22Rv1 (cell line): ENCODE data around the gene RTTN.

Source experiments
- H3K27ac ChIP-seq: fragments of 450-650 bp; 2 replicates; pipeline ENCODE4 v1.5.1; 2017
- ZFX ChIP-seq: fragments of 450-650 bp; IDR thresholded peaks from 2 replicates; pipeline ENCODE4 v1.6.1; 2017; ENCODE audit warnings: antibody characterized with exemption, borderline replicate concordance
- TF ChIP-seq, protein P1 (sequence below): fragments of 450-650 bp; IDR thresholded peaks from 2 replicates; pipeline ENCODE4 v1.5.1; 2017; ENCODE audit warnings: mild to moderate bottlenecking

The RTTN gene

DNA sequence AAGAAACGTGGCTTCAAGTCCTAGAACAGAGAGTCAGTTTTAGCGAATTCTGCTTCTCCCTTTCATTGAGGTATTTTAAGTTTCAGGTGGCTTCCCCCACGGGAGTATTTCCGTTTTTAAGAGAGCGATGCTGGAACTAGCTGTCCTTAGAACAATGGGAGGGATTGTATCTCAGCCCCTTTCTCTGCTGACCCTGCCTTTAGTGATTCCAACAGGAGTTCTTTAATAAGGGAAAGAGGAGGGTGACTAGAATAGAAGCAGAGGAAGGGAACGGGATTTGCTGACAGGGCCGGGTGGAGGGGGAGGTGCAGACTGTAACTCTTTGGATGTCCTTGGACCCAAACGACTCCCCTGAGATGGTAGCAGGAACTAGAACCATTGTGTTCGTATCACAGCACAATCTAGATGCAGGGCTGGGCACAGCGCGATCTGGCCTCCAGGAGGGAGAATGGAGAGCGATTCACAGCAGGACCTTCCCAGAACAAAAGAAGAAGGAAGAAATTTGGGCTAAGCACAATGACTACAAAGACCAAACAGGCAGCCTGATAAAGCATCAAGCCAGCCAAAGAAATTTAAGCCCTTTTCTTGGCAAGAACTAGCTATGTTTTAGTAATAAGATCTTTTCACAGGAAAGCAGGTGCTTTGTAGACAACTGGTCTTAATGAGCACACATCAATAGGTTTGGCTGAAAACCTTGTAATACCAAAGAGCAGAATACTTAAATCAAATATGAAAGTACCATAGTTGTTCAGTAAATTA, 15.8 kb upstream of the RTTN start:
- TF ChIP-seq, protein P1, sequence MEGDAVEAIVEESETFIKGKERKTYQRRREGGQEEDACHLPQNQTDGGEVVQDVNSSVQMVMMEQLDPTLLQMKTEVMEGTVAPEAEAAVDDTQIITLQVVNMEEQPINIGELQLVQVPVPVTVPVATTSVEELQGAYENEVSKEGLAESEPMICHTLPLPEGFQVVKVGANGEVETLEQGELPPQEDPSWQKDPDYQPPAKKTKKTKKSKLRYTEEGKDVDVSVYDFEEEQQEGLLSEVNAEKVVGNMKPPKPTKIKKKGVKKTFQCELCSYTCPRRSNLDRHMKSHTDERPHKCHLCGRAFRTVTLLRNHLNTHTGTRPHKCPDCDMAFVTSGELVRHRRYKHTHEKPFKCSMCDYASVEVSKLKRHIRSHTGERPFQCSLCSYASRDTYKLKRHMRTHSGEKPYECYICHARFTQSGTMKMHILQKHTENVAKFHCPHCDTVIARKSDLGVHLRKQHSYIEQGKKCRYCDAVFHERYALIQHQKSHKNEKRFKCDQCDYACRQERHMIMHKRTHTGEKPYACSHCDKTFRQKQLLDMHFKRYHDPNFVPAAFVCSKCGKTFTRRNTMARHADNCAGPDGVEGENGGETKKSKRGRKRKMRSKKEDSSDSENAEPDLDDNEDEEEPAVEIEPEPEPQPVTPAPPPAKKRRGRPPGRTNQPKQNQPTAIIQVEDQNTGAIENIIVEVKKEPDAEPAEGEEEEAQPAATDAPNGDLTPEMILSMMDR: no peak
- no peak for TF ChIP-seq ZFX
- H3K27ac ChIP-seq: no peak overlapping the region

DNA sequence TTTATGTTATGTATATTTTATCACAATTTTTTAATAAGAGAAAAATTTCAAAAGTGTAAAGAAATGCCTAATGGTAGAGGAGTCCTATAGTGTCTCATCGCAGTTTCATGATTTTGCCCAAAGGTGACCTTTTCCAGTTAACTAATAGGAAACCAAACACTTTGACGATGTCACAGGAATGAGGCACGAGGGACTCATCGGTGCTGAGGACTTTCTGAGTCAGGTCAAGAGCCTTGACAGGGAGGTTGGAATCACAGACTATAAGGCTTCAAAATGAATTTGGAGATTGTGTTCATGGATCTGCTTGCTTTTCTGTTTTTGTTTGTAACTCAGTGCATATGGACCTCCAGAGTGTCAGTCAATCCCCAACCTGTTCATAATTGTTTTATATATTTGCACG, 15.1 kb upstream of the RTTN start:
- TF ChIP-seq ZFX: no peak
- TF ChIP-seq, protein P1: no peak
- H3K27ac ChIP-seq: no peak overlapping the region

- H3K27ac ChIP-seq: no peak overlapping the region
- no peak for TF ChIP-seq ZFX
- TF ChIP-seq, protein P1: no peak
Observed at GRCh38 chr18:70219688-70220087, 14.2 kb upstream of the RTTN start.

GRCh38 chr18:70216788-70217187, 11.3 kb upstream of the RTTN start:
- H3K27ac ChIP-seq: no peak overlapping the region

GRCh38 chr18:70207181-70207580, 1.7 kb upstream of the RTTN start:
- no peak for TF ChIP-seq ZFX
- TF ChIP-seq, protein P1: no peak
- H3K27ac ChIP-seq: no peak overlapping the region

More at GRCh38 chr18:70216788-70217187, 11.3 kb upstream of the RTTN start:
- TF ChIP-seq, protein P1: no peak
- no peak for TF ChIP-seq ZFX

DNA sequence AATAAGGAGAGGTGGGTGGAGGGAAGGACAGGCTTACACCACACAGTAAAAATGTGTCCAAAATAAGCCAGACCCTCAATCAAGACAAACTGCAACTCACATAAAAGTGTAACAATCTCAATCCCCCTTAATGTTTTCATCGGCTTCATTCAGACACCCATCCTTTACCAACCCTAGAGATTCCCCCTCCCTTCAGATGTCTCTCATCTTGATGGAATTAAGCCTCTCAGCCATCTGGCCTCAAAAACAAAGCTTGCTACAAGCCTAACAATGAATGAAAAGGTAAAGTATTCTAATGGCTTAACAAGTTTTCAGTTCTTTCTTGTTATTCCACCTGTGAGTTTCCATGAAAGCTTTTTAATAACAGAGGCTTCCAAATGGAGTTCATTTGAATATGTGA, 5.2 kb downstream of the RTTN start:
- no peak for TF ChIP-seq ZFX
- TF ChIP-seq, protein P1: no peak
- H3K27ac ChIP-seq: no peak overlapping the region

DNA sequence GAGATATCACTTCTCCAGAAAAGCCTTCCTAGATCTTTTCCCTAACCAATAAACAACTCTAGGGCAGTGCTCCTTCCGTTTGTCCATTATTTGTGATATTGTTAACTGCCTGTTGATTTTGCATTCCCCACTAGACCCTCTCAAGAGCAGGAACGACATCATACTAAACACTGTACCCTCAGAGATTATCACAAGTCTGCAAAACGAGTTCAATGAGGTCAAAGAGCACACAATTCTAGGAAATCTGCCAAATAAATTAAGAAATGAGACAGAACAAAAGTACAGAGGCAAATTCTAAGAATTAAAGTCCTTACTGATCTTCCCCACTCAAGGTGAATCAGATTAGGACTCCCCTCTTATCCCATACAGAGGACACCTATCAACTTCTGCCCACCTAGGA, 7.6 kb downstream of the RTTN start:
- no peak overlapping the region for H3K27ac ChIP-seq
- no peak for TF ChIP-seq ZFX
- TF ChIP-seq, protein P1: no peak
